K562 (cell line): ENCODE data around the gene ADARB2. TPM values are rescaled to one million over a fixed set of nuclear protein-coding genes. Genes with fewer than 3 reads are reported as not detected.

ENCODE experiments used
- ATAC-seq: fragments of 200-7000 bp; cut with Tn5 transposase; 3 replicates; pipeline ENCODE4 v1.9.1; 2020; ENCODE audit warnings: moderate library complexity
- BruUV-seq: library from RNA; stranded (reverse); fragments of 400-500 nt; replicated peaks from 2 replicates; lab custom pipeline; 2021; lab: Mats Ljungman, UMichigan
- CTCF ChIA-PET: fragments of 300-600 bp; formaldehyde crosslinking; extraction: SDS; loops from one replicate; lab custom pipeline; 2021; ENCODE audit warnings: low intra/inter-chr PET ratio; lab: Yijun Ruan, JAX
- POLR2A ChIA-PET: fragments of 300-600, 350-650 bp; sonication (Branson Sonifier 250); formaldehyde crosslinking; extraction: SDS; loops from one replicate; lab custom pipeline; 2021; ENCODE audit warnings: antibody characterized with exemption, inconsistent platforms; lab: Yijun Ruan, JAX
- DNase-seq, 4 experiments: peaks; one replicate each; pipeline versions ENCODE4 v3.0.0 to v3.0.0-alpha.2; 2011 to 2018; ENCODE audit warnings: low spot score in 3 of 4, mixed read lengths in 3 of 4; ENCODE audit errors: extremely low read depth in 1 of 4
- FAIRE-seq: peaks from 2 replicates; lab custom pipeline; 2011; peaks lifted over from hg19 to GRCh38; lab: Jason Lieb, UNC
- H2AFZ ChIP-seq: 2 replicates; pipeline ENCODE4 v1.6.0; 2011; ENCODE audit warnings: low read depth, low read length, control low read depth, inconsistent platforms
- H3K27ac ChIP-seq: fragments of 200-600 bp; 3 replicates; pipeline ENCODE4 v1.8.0; 2011; ENCODE audit warnings: low read depth, mild to moderate bottlenecking, control low read depth, inconsistent platforms, low read length, moderate library complexity, mixed read lengths; ENCODE audit errors: extremely low read depth
- H3K27me3 ChIP-seq, 2 experiments: fragments of 300-600 bp in 1 of 2; 2 replicates in 1 of 2; 3 replicates in 1 of 2; pipeline versions ENCODE4 v1.6.0 to v1.8.0; 2011; ENCODE audit warnings: inconsistent platforms in 2 of 2, low read length in 2 of 2, mild to moderate bottlenecking in 1 of 2, mixed read lengths in 1 of 2, moderate library complexity in 1 of 2; ENCODE audit not compliant: control insufficient read depth in 2 of 2, insufficient read depth in 2 of 2
- H3K36me3 ChIP-seq: fragments of 300-600 bp; 3 replicates; pipeline ENCODE4 v1.8.0; 2011; ENCODE audit warnings: mild to moderate bottlenecking, low read length, inconsistent platforms; ENCODE audit not compliant: control insufficient read depth, insufficient read depth
- H3K4me1 ChIP-seq, 2 experiments: fragments of 200-600 bp in 1 of 2; replicated peaks in 1 of 2; 2 replicates in 1 of 2; 3 replicates in 1 of 2; pipeline versions ENCODE4 v1.5.1 to v1.8.0; 2011; ENCODE audit warnings: inconsistent platforms in 2 of 2, low read length in 2 of 2, mild to moderate bottlenecking in 1 of 2, mixed read lengths in 1 of 2, moderate library complexity in 1 of 2; ENCODE audit not compliant: control insufficient read depth in 2 of 2, insufficient read depth in 2 of 2
- H3K4me2 ChIP-seq: 2 replicates; pipeline ENCODE4 v1.6.1; 2011; ENCODE audit warnings: low read length, control low read depth, inconsistent platforms, mixed read lengths; ENCODE audit not compliant: insufficient read depth
- H3K4me3 ChIP-seq: fragments of 200-600 bp; sonication (generic), shearing (Covaris generic); 2 replicates; pipeline ENCODE4 v1.5.1; 2016; ENCODE audit warnings: control low read depth, inconsistent platforms
- H3K79me2 ChIP-seq: fragments of 200-600 bp; 3 replicates; pipeline ENCODE4 v1.8.0; 2011; ENCODE audit warnings: low read length, inconsistent platforms; ENCODE audit not compliant: control insufficient read depth, insufficient read depth
- H3K9ac ChIP-seq, 2 experiments: 2 replicates each; pipeline versions ENCODE4 v1.6.0 to v1.6.1; 2011; ENCODE audit warnings: low read depth in 2 of 2, low read length in 2 of 2, control low read depth in 1 of 2, inconsistent platforms in 1 of 2, mild to moderate bottlenecking in 1 of 2, mixed read lengths in 1 of 2; ENCODE audit not compliant: insufficient read depth in 1 of 2
- H3K9me1 ChIP-seq: one replicate; pipeline ENCODE4 v1.6.0; 2011; ENCODE audit warnings: inconsistent platforms, mild to moderate bottlenecking, low read length, moderate library complexity; ENCODE audit not compliant: control insufficient read depth, insufficient read depth
- H3K9me3 ChIP-seq: replicated peaks from 2 replicates; pipeline ENCODE4 v1.5.1; 2011; ENCODE audit warnings: low read depth, low read length, inconsistent platforms; ENCODE audit not compliant: control insufficient read depth, insufficient read depth
- H4K20me1 ChIP-seq: replicated peaks from 2 replicates; pipeline ENCODE4 v1.6.1; 2011; ENCODE audit warnings: low read length, inconsistent platforms, mixed read lengths; ENCODE audit not compliant: control insufficient read depth, insufficient read depth
- CBFA2T2 ChIP-seq: fragments of 450-650 bp; conservative IDR thresholded peaks from 2 replicates; pipeline ENCODE4 v1.6.1; 2017; ENCODE audit warnings: mild to moderate bottlenecking
- COPS2 ChIP-seq: fragments of 450-650 bp; conservative IDR thresholded peaks from 2 replicates; pipeline ENCODE4 v1.6.1; 2016; ENCODE audit warnings: mild to moderate bottlenecking, moderate library complexity
- RAD51 ChIP-seq: fragments of 450-650 bp; IDR thresholded peaks from 2 replicates; pipeline ENCODE4 v1.7.1; 2016; ENCODE audit warnings: low read depth, mild to moderate bottlenecking, borderline replicate concordance
- TFE3 ChIP-seq: fragments of 450-650 bp; formaldehyde crosslinking; IDR thresholded peaks from 2 replicates; pipeline ENCODE4 v1.4.0; 2020; ENCODE audit warnings: mild to moderate bottlenecking, mixed read lengths
- USF2 ChIP-seq: sonication (generic); formaldehyde crosslinking; IDR thresholded peaks from 2 replicates; pipeline ENCODE4 v1.5.0; 2020; ENCODE audit warnings: missing genetic modification reagents
- WGBS: fragments of 100-300 bp; shearing (Covaris generic); methylation state at CpG from one replicate; pipeline ENCODE4 v1.1.6; 2016; ENCODE audit warnings: low coverage, mixed read lengths; ENCODE audit not compliant: insufficient coverage; ENCODE audit errors: missing lambda C conversion rate; 5-methylcytosine and 5-hydroxymethylcytosine counted together
- in situ Hi-C: fragments of 300-500 bp; cut with MboI; formaldehyde crosslinking; loops from 4 replicates; pipeline ENCODE4 v1.15.0; 2018; ENCODE audit warnings: inconsistent platforms, mixed read lengths
- intact Hi-C: fragments of 100-400 bp; cut with micrococcal nuclease; formaldehyde crosslinking; loops from 2 replicates; pipeline ENCODE4 v1.14.2; 2022
- polyA plus RNA-seq, 8 experiments: library from polyadenylated mRNA; depleted of rRNA in 4 of 8; stranded (reverse) in 5 of 8; unstranded in 3 of 8; fragments of >200 nt; fragmentation: Nextera tagmentation in 2 of 8; fragmentation: Illumina TruSeq in 1 of 8; extraction: Ambion mirVana in 2 of 8; extraction: Trizol in 1 of 8; gene quantifications; 2 replicates each; pipeline versions ENCODE4 v1.2.1 to v1.2.3, GENCODE V29; 2011 to 2014; ENCODE audit warnings: inconsistent platforms in 1 of 8, missing spikeins in 1 of 8
- total RNA-seq, 7 experiments: library from RNA; depleted of rRNA in 6 of 7; stranded (reverse); fragments of >200 nt in 6 of 7; fragmentation: Illumina TruSeq in 2 of 7; extraction: Trizol in 2 of 7; gene quantifications; 2 replicates each; pipeline versions ENCODE4 v1.2.1 to v1.2.3, GENCODE V29; 2011 to 2021; ENCODE audit warnings: low replicate concordance in 1 of 7

The ADARB2 gene
- total and polyA plus RNA-seq, 9 of the 15 experiments (the other 6 are each of a cell fraction or from before 2014, with no cell fraction given), result not detected

- DNase-seq, result no peak
- H3K9me3 ChIP-seq, result no peaks in the 10 kb centered on the region
- intact Hi-C loops, result no loop called here
- POLR2A ChIA-PET, result interaction anchor here (0.6 kb wide), 1 partner anchor 22 kb away, joined by 3 read pairs; no protein-coding TSS in a partner anchor
- H4K20me1 ChIP-seq, result no peaks in the 10 kb centered on the region; the same call in 1 of the 2 replicates
- no TSS peak for BruUV-seq
- H3K9ac ChIP-seq, result no peak overlapping the region
- H3K4me3 ChIP-seq, result no peak overlapping the region
- H3K27me3 ChIP-seq, result peaks cover 14 to 62% of the 10 kb centered on the region in 2 experiments; a peak in 3 of 5 replicates
- no peaks in the 10 kb centered on the region; a peak in 1 of 5 replicates for H3K4me1 ChIP-seq
- no peaks in the 10 kb centered on the region for H3K9me1 ChIP-seq
- H2AFZ ChIP-seq, result no peak overlapping the region
- CTCF ChIA-PET, result no interaction called here
- WGBS, result 3% methylated on average over 6 of the region's 7 CpGs
- no peaks in the 10 kb centered on the region for H3K36me3 ChIP-seq
- FAIRE-seq, result no peak
- TF ChIP-seq COPS2 (no peak), USF2 (CRISPR knock-in tag) (peak; percentile 51; the same call in 1 of the 2 replicates), RAD51 (peak; percentile 63; the same call in 1 of the 2 replicates), TFE3 (CRISPR knock-in tag) (peak; percentile 85), CBFA2T2 (0 out of 2 replicates have a peak, but pooled peaks have one; percentile 14)
- H3K4me2 ChIP-seq, result no peak overlapping the region
- H3K27ac ChIP-seq, result no peak overlapping the region
- in situ Hi-C loops, result no loop called here
- no peak for ATAC-seq
- no peaks in the 10 kb centered on the region for H3K79me2 ChIP-seq
Measured at GRCh38 chr10:1548596-1548995, 188.7 kb downstream of the ADARB2 start.
